NCI-H2196 treated with DMSO at 0.1 percent for 48 hours (cell line): ENCODE measurements around the gene NAXD.
"Not testable (repeated sequence)": the region's sequence is repeated elsewhere in the genome, so short reads cannot be mapped to it uniquely, and the experiment has no call there.

Experiments used
- DNase-seq: peaks from one replicate; lab custom pipeline; 2025; ENCODE audit not compliant: unreplicated experiment; lab: John Stamatoyannopoulos, UW

The NAXD gene

DNA sequence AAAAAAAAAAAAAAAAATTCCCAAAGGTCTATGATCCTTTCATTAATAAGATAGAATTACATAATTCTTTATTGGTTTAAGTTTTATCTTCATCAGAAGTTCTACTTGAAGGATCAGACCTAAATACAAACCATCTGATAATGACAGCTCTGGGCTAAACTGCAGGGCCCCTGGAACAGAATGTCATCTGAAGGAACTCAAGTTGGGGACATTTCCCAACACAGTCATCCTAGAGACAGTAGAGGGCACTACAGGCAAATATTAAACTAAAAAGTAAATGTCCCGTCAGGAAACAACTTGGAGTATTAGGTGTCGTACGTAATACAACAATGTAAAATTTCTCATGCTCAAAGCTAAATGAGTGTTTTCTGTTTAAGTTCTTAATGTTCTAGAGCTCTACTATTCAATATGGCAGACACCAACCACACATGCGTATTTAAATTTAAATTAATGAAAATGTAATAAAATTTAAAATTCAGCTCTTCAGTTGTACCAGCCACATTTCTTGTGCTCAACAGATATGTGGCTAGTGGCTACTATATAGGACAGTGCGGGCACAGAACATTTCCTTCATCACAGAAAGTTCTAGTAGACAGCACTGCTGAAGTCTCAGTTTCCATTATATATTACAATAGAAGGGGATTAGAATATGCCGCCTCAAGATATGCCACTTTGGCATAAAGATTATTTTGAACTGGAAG is 21.8 kb upstream of the NAXD start:
- DNase-seq: no peak

- DNase-seq: no peak
Observed at GRCh38 chr13:110597041-110597689, 18.2 kb upstream of the NAXD start.

GRCh38 chr13:110600261-110600819 is 15.0 kb upstream of the NAXD start:
- no peak for DNase-seq

DNA sequence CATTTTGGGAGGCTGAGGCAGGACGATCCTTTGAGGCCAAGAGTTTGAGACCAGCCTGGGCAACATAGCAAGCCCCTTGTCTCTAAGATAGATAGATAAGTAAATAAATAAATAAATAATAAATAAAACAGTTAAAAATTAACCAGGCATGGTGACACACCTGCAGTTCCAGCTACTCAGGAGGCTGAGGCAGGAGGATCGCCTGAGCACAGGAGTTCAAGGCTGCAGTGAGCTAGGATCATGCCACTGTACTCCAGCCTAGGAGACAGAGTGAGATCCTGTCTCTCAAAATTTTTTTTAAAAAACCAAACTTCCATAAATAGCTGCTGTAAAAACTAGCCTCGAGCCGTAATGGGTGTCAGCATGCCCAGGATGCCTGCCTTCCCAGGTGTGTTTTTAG is 14.4 kb upstream of the NAXD start:
- DNase-seq: no peak

- DNase-seq: no peak
Observed at GRCh38 chr13:110605132-110605531, 10.2 kb upstream of the NAXD start.

GRCh38 chr13:110606281-110606680 is 9.1 kb upstream of the NAXD start:
- DNase-seq: not testable (repeated sequence)

DNA sequence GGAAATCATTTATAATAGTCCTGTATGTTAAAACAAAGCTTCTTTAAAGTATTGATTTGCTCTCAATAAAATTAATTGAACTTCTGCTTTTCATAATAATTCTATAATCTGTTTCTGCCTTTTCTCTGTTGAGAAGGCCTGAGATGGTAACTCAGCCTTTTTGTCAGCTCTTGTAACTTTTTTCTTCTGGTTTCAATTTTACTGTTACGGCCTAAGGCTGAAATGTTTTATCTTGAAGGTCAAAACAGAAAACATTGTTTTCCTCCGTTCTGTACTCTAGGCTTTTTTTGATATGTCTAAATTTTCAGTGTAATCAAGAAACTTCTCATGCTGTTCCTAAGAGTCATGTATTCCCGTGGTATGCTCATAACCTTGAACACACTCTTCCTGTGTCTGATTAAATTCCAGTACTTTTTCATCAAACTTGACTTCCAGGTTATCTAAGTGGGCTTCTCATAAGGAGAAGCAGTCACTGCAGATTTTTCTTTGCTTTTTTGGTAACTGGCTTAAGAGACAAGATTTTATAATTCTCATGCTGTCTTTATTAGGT is 7.6 kb upstream of the NAXD start:
- DNase-seq: no peak

GRCh38 chr13:110610955-110611595 is 4.3 kb upstream of the NAXD start:
- DNase-seq: no peak

- no peak for DNase-seq
Observed at GRCh38 chr13:110615005-110615321, 382 bp upstream of the NAXD start.

DNA sequence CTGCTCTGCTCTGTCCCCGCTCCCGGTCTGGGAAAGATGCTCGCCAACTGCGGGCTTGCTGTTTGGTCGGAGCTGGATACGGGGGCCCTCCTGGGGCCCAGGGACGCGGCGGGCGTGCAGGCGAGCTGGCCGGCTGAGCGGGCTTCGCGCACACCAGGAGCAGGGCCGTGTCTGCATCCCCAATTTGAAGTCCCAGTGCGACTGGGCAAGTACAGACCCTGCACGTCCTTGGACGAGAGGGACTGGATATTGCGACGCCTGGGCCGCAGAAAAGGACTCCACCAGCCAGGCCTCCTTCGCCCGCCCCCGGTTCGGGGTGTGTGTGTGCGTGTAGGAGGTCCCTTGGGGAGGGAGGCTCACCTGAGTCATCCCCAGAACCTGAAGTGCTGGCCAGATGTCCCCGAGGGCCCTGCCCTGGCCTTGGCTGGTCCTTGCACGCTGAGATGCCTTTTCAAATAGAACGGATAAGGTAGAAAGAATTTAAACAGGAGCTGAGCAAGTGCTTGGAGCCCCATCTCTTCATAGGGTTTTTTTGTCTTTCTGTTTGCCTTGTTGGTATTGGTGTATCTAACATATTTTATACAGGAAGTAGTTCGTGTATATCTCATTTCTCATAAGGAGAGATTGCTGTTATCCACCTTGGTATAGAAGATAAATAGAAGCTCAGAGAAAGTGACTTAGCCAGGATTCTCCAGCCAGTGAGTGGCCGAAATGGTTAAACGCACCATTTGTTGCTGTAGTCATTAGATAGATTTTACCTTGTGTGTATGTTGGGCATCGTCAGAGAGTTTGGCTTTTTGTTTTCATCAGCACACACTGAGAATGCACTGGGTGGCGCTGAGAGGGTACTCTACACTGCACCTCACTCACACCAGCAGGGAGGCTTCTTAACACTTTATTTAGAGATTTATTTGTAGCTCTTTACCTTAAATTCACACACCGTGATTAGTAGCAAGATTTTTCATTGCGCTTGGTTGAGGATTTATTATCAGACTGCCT is 1.1 kb downstream of the NAXD start:
- DNase-seq: no peak

DNA sequence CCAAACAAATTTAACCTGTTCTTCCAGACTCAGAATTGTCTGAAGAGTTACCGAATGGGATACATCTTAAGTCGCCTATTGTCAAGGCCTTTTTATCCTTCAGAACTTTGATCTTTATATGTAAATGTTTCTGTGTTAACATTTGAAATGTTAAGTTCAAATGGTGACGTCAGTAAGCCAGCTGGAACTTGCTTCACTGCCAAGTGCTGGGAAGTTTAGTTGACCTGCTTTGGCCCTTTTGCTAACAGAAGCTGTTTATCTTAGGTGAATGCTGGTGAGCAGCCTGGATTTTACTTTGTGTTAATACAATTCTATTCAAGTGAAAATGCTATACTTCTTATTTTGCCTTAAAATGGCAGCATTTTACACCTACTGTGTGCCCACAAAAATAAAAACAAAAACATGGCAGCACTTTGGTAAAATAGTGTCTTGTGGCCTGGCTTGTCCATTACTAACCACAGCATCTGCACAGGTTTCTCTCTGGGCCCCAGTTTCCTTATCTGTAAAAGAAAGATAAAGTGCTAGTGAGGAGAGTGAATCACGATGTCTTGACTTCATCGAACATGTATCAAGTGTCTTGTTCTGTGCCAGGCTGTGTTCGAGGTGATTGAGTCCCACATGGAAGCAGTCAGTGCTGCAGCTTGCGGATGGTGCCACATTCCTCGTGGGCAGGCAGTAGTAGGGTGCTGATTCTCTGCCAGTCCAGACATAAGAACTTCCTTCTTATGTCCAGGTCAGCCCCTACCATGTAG is 2.2 kb downstream of the NAXD start:
- no peak for DNase-seq

GRCh38 chr13:110618167-110618566 is 2.8 kb downstream of the NAXD start:
- DNase-seq: no peak

GRCh38 chr13:110618780-110619179 is 3.4 kb downstream of the NAXD start:
- no peak for DNase-seq

GRCh38 chr13:110620596-110620995 is 5.3 kb downstream of the NAXD start:
- DNase-seq: no peak

- DNase-seq: peak; percentile 13
Observed at GRCh38 chr13:110624766-110625756, 9.7 kb downstream of the NAXD start.

DNA sequence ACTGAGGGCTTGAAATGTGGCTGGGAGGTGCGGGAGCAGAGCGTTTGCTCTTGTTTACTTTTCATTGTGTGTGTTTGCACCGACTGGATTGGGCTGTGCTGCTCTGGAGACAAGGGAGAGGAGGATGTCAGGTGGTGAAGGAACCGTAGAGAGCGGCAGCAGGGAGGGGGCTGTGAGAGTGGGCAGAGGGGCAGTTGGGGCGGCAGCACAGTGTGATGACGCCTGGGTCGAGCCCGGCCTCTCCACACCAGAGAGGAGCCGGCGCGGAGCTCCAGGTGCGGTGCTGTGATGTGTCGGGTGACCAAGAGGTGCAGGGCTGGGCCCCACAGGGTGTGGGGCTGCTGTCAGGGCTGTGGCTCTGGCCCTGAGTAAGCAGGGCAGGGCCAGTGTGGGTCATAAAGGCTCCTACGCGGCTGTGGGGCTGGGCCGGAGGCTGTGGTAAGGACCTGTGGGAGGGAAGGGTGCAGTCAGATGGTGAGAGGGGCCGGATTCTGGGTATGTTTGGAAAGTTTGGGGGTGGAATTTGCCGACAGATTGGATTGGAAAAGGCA is 10.5 kb downstream of the NAXD start:
- no peak for DNase-seq

GRCh38 chr13:110626521-110626920 is 11.2 kb downstream of the NAXD start:
- DNase-seq: no peak

GRCh38 chr13:110627351-110627750 is 12.0 kb downstream of the NAXD start:
- DNase-seq: no peak
